GM12873 (cell line): ENCODE measurements around the gene LGALS9.

Experiments used
- CTCF ChIP-seq: IDR thresholded peaks from 2 replicates; pipeline ENCODE4 v1.5.1; 2012; ENCODE audit warnings: low read depth, mild to moderate bottlenecking, moderate library complexity, low read length, control low read depth; ENCODE audit not compliant: insufficient read depth; ENCODE audit errors: missing control alignments

LGALS9 gene

GRCh38 chr17:27621942-27622559 lies 8.9 kb upstream of the LGALS9 start:
- TF ChIP-seq CTCF, result no peak

GRCh38 chr17:27622986-27623385 lies 8.0 kb upstream of the LGALS9 start:
- TF ChIP-seq CTCF, result no peak

- TF ChIP-seq CTCF, result no peak
These were observed 7.4 kb upstream of the LGALS9 start for GRCh38 chr17:27623614-27624013.

- TF ChIP-seq CTCF, result no peak
These were observed 6.4 kb upstream of the LGALS9 start for GRCh38 chr17:27624539-27624938.

GRCh38 chr17:27625856-27626255 lies 5.1 kb upstream of the LGALS9 start:
- no peak for TF ChIP-seq CTCF

- TF ChIP-seq CTCF, result no peak
These were observed 3.5 kb upstream of the LGALS9 start for GRCh38 chr17:27627514-27627913.

- TF ChIP-seq CTCF, result no peak
These were observed 2.6 kb upstream of the LGALS9 start for GRCh38 chr17:27628376-27628775.
